ENCODE results near the gene RSRC2. TPM values are rescaled to one million over a fixed set of nuclear protein-coding genes. Genes with fewer than 3 reads are reported as not detected.

RSRC2 gene
- total RNA-seq, 1 experiment from 2014 or later: 87.3 TPM

- Histone ChIP-seq H3K9me3 (ENCODE audit: low read length) (no peaks in the 10 kb centered on the region), H3K4me1 (ENCODE audit: insufficient read depth, low read length) (no peaks in the 10 kb centered on the region), H3K4me3 (ENCODE audit: low read length) (no peak overlapping the region), H2AFZ (ENCODE audit: low read length) (no peak overlapping the region), H3K4me2 (ENCODE audit: low read length) (no peak overlapping the region), H3K27ac (ENCODE audit: low read length) (no peak overlapping the region), H3K27me3 (ENCODE audit: low read length) (no peaks in the 10 kb centered on the region), H3K79me2 (ENCODE audit: low read length) (peaks cover 12% of the 10 kb centered on the region; the same call in 1 of the 2 replicates), H4K20me1 (ENCODE audit: low read length) (no peaks in the 10 kb centered on the region), H3F3A (ENCODE audit: low read length, unreplicated experiment) (no peaks in the 10 kb centered on the region), H3K9me2 (replicated peaks; ENCODE audit: low read length) (no peaks in the 10 kb centered on the region), H3K36me3 (ENCODE audit: low read depth, low read length) (peaks cover 40% of the 10 kb centered on the region), H3K9ac (ENCODE audit: low read length) (no peak overlapping the region)
- no peak for ATAC-seq
- intact Hi-C loops (cut with micrococcal nuclease): no loop called here
- BruUV-seq (replicated peaks): no TSS peak
- ChIA-PET CTCF (interaction anchor here (0.6 kb wide), 1 partner anchor 137 kb away, joined by 3 read pairs; no protein-coding TSS in a partner anchor), POLR2A (ENCODE audit: unreplicated experiment) (no interaction called here)
- DNase-seq: no peak
- TF ChIP-seq EZH2 (IDR thresholded peaks at IDR 0.05; ENCODE audit: low read length, unreplicated experiment) (no peak), EZH2phosphoT487 (IDR thresholded peaks at IDR 0.05; ENCODE audit: borderline replicate concordance, low read length) (no peak), CTCF (conservative IDR thresholded peaks at IDR 0.05; ENCODE audit: low read depth, low read length) (no peak)
These were observed 10.3 kb upstream of the RSRC2 start for GRCh38 chr12:122537021-122537420.

- no peaks in the 10 kb centered on the region for H3F3A ChIP-seq (ENCODE audit: low read length, unreplicated experiment)
- CTCF ChIA-PET: no interaction called here
- no peak overlapping the region for H3K4me2 ChIP-seq (ENCODE audit: low read length)
- H2AFZ ChIP-seq (ENCODE audit: low read length): no peak overlapping the region
- no TSS peak for BruUV-seq (replicated peaks)
- H3K79me2 ChIP-seq (ENCODE audit: low read length): peaks cover 37% of the 10 kb centered on the region
- H3K4me1 ChIP-seq (ENCODE audit: insufficient read depth, low read length): no peaks in the 10 kb centered on the region
- intact Hi-C loops (cut with micrococcal nuclease): no loop called here
- no peak overlapping the region for H3K4me3 ChIP-seq (ENCODE audit: low read length)
- H3K27ac ChIP-seq (ENCODE audit: low read length): no peak overlapping the region
- POLR2A ChIA-PET (ENCODE audit: unreplicated experiment): no interaction called here
- H3K36me3 ChIP-seq (ENCODE audit: low read depth, low read length): peaks cover 46% of the 10 kb centered on the region
- no peaks in the 10 kb centered on the region for H4K20me1 ChIP-seq (ENCODE audit: low read length)
- H3K9me2 ChIP-seq (replicated peaks; ENCODE audit: low read length): no peaks in the 10 kb centered on the region
- no peaks in the 10 kb centered on the region for H3K9me3 ChIP-seq (ENCODE audit: low read length)
- no peak for TF ChIP-seq EZH2phosphoT487 (IDR thresholded peaks at IDR 0.05; ENCODE audit: borderline replicate concordance, low read length)
- TF ChIP-seq EZH2 (IDR thresholded peaks at IDR 0.05; ENCODE audit: low read length, unreplicated experiment): no peak
- no peak for TF ChIP-seq CTCF (conservative IDR thresholded peaks at IDR 0.05; ENCODE audit: low read depth, low read length)
- no peaks in the 10 kb centered on the region for H3K27me3 ChIP-seq (ENCODE audit: low read length)
- H3K9ac ChIP-seq (ENCODE audit: low read length): no peak overlapping the region
- DNase-seq (no peak), ATAC-seq (no peak)
These were observed 7.1 kb upstream of the RSRC2 start for GRCh38 chr12:122533856-122534255.

GRCh38 chr12:122528992-122529391 is 2.3 kb upstream of the RSRC2 start:
- Histone ChIP-seq H3K36me3 (ENCODE audit: low read depth, low read length) (peaks cover 36% of the 10 kb centered on the region), H3K4me2 (ENCODE audit: low read length) (no peak overlapping the region), H3K27ac (ENCODE audit: low read length) (no peak overlapping the region), H3K4me3 (ENCODE audit: low read length) (no peak overlapping the region), H3F3A (ENCODE audit: low read length, unreplicated experiment) (no peaks in the 10 kb centered on the region), H3K79me2 (ENCODE audit: low read length) (peaks cover 83% of the 10 kb centered on the region), H3K27me3 (ENCODE audit: low read length) (no peaks in the 10 kb centered on the region), H3K4me1 (ENCODE audit: insufficient read depth, low read length) (peaks cover 13% of the 10 kb centered on the region), H3K9ac (ENCODE audit: low read length) (no peak overlapping the region), H3K9me3 (ENCODE audit: low read length) (no peaks in the 10 kb centered on the region), H3K9me2 (replicated peaks; ENCODE audit: low read length) (no peaks in the 10 kb centered on the region), H2AFZ (ENCODE audit: low read length) (no peak overlapping the region), H4K20me1 (ENCODE audit: low read length) (peaks cover 20% of the 10 kb centered on the region)
- ChIA-PET CTCF (no interaction called here), POLR2A (ENCODE audit: unreplicated experiment) (no interaction called here)
- intact Hi-C loops (cut with micrococcal nuclease): loop anchor here (10.0 kb wide), 1 partner anchor 534 kb away; no protein-coding TSS in a partner anchor
- DNase-seq (no peak), ATAC-seq (no peak)
- BruUV-seq (replicated peaks): no TSS peak
- TF ChIP-seq CTCF (conservative IDR thresholded peaks at IDR 0.05; ENCODE audit: low read depth, low read length): no peak
- TF ChIP-seq EZH2 (IDR thresholded peaks at IDR 0.05; ENCODE audit: low read length, unreplicated experiment): no peak

All from PC-3 (cell line).